Effector memory CD4-positive, alpha-beta T cell (primary cell): ENCODE measurements around the gene C11orf98.
"Not testable (repeated sequence)": the region's sequence is repeated elsewhere in the genome, so short reads cannot be mapped to it uniquely, and the experiment has no call there.

Experiments used
- DNase-seq, 3 donors: peaks; one replicate each; pipeline ENCODE4 v3.0.0-alpha.2; 2020
- H3K27ac ChIP-seq: 2 replicates; pipeline ENCODE4 v1.7.0; 2013; ENCODE audit warnings: mild to moderate bottlenecking, low read length, moderate library complexity; ENCODE audit not compliant: insufficient read depth, poor library complexity, severe bottlenecking
- H3K27me3 ChIP-seq: replicated peaks from 2 replicates; pipeline ENCODE4 v1.7.0; 2013; ENCODE audit warnings: mild to moderate bottlenecking, low read length; ENCODE audit not compliant: insufficient read depth, control insufficient read depth, poor library complexity, severe bottlenecking
- H3K36me3 ChIP-seq: 2 replicates; pipeline ENCODE4 v1.7.0; 2013; ENCODE audit warnings: mild to moderate bottlenecking, low read length, moderate library complexity; ENCODE audit not compliant: control insufficient read depth, insufficient read depth
- H3K4me1 ChIP-seq: 2 replicates; pipeline ENCODE4 v1.7.0; 2013; ENCODE audit warnings: low read length, mild to moderate bottlenecking; ENCODE audit not compliant: control insufficient read depth, insufficient read depth, poor library complexity, severe bottlenecking
- H3K4me3 ChIP-seq: 2 replicates; pipeline ENCODE4 v1.7.0; 2013; ENCODE audit warnings: low read length, low read depth, mild to moderate bottlenecking; ENCODE audit not compliant: insufficient read depth, poor library complexity, severe bottlenecking
- H3K9me3 ChIP-seq: 2 replicates; pipeline ENCODE4 v1.7.0; 2013; ENCODE audit warnings: mild to moderate bottlenecking, low read length, moderate library complexity; ENCODE audit not compliant: control insufficient read depth

Gene C11orf98

GRCh38 chr11:62652161-62653006 lies 12.6 kb downstream of the C11orf98 start:
- Histone ChIP-seq H3K4me1 (peaks cover 4% of the 10 kb centered on the region), H3K36me3 (peaks cover 12% of the 10 kb centered on the region), H3K9me3 (no peaks in the 10 kb centered on the region), H3K4me3 (peak overlapping the region; percentile 91), H3K27ac (peak overlapping the region; percentile 93), H3K27me3 (no peaks in the 10 kb centered on the region)
- DNase-seq: peak in 2 of 3 donors; percentile 55 to 60

- not testable (repeated sequence) for H3K9me3 ChIP-seq, H3K4me1 ChIP-seq, DNase-seq, H3K27me3 ChIP-seq, H3K4me3 ChIP-seq, H3K27ac ChIP-seq
- H3K36me3 ChIP-seq: peaks cover 12% of the 10 kb centered on the region
These were observed 14.7 kb downstream of the C11orf98 start for GRCh38 chr11:62650283-62650682.

DNA sequence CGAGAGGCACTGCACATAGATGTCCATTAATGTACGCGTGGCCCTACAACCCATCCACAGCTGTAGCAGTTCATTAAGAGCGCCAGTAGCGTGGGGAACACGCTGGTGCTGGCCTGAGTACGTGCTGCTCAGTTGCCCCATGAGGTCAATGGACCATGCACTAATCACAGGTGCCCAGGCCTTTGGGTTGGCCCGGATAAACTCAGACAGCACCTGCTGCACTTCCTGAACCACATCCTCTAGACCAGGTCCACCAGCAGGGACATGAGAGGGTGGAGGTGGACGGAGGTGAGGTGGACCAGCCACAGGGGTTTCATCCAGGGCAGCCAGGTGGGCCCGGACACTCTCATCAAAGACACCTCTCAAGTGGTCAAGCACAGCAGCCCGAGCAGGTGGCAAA lies 15.5 kb downstream of the C11orf98 start:
- H3K27me3 ChIP-seq: no peaks in the 10 kb centered on the region
- no peak for DNase-seq
- peaks cover 13% of the 10 kb centered on the region for H3K36me3 ChIP-seq
- no peak overlapping the region for H3K4me3 ChIP-seq
- H3K4me1 ChIP-seq: peaks cover 12% of the 10 kb centered on the region
- no peak overlapping the region for H3K27ac ChIP-seq
- no peaks in the 10 kb centered on the region for H3K9me3 ChIP-seq

GRCh38 chr11:62648967-62649364 lies 16.0 kb downstream of the C11orf98 start:
- Histone ChIP-seq H3K27me3 (no peaks in the 10 kb centered on the region), H3K27ac (no peak overlapping the region), H3K36me3 (peaks cover 15% of the 10 kb centered on the region), H3K9me3 (no peaks in the 10 kb centered on the region), H3K4me1 (peaks cover 12% of the 10 kb centered on the region), H3K4me3 (no peak overlapping the region)
- no peak for DNase-seq

GRCh38 chr11:62648185-62648966 lies 16.6 kb downstream of the C11orf98 start:
- Histone ChIP-seq H3K9me3 (no peaks in the 10 kb centered on the region), H3K27me3 (no peaks in the 10 kb centered on the region), H3K4me1 (peaks cover 12% of the 10 kb centered on the region), H3K4me3 (no peak overlapping the region), H3K36me3 (peaks cover 15% of the 10 kb centered on the region), H3K27ac (no peak overlapping the region)
- no peak for DNase-seq

DNA sequence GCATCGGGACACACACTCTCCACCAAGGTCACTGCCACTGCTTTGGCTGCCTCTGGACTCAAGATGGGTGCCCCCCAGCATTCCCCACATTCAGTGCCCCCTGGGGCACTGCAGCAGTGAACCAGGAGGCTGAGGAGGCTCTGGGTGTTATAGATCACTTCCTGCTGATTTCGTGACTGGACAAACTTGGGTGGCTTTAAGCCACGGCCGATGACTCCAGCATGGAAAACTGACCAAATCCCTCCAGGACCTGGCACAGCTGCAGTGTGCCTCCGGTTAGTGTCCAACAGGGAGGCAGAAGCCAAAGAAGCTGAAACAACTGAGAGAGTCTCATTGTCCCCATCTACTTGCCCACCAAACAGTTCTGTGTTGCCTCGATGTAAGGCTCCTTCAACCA lies 17.4 kb downstream of the C11orf98 start:
- Histone ChIP-seq H3K27me3 (no peaks in the 10 kb centered on the region), H3K27ac (no peak overlapping the region), H3K9me3 (no peaks in the 10 kb centered on the region), H3K4me1 (peaks cover 12% of the 10 kb centered on the region), H3K36me3 (peaks cover 19% of the 10 kb centered on the region), H3K4me3 (no peak overlapping the region)
- DNase-seq: no peak

DNA sequence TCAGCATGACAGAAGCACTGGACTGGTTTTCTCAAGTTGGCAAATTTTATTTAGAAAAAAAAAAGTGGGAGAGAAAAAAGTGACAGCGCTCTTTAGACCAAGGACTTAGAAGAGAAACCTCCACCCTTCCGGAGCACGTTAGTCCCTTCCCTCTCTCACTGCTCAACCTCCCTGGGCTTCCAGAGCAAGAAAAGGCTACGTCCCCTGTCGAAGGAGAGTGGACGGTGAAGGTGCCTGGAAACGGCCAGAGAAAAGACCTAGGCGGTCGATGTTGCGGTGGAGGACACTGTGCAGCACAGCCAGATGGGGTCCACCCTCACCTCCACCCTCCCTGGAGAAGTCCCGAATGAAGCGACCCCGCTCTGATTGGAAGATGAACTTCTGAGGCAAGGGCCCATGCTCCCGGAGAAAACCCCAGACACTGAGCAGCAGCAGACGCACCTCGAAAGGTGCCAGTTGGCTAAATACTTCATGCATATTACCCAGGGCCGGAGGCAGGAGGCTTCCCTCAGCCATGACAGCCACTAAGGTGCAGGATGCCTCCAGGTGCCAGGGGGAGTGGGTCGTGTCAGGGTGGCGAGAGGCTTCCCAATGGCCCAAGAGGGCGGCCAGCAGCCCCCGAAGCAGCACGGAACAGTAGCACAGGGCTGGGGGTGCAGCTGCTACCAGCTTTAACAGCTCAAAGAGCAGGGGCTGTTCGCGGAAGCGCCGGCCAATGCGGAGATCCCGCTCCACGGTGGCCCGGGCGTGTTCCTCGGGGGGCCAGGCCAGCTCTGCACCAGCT lies 18.0 kb downstream of the C11orf98 start:
- Histone ChIP-seq H3K27me3 (no peaks in the 10 kb centered on the region), H3K36me3 (peaks cover 22% of the 10 kb centered on the region), H3K9me3 (no peaks in the 10 kb centered on the region), H3K27ac (peak overlapping the region; percentile 6), H3K4me1 (peaks cover 12% of the 10 kb centered on the region), H3K4me3 (no peak overlapping the region)
- DNase-seq: no peak

DNA sequence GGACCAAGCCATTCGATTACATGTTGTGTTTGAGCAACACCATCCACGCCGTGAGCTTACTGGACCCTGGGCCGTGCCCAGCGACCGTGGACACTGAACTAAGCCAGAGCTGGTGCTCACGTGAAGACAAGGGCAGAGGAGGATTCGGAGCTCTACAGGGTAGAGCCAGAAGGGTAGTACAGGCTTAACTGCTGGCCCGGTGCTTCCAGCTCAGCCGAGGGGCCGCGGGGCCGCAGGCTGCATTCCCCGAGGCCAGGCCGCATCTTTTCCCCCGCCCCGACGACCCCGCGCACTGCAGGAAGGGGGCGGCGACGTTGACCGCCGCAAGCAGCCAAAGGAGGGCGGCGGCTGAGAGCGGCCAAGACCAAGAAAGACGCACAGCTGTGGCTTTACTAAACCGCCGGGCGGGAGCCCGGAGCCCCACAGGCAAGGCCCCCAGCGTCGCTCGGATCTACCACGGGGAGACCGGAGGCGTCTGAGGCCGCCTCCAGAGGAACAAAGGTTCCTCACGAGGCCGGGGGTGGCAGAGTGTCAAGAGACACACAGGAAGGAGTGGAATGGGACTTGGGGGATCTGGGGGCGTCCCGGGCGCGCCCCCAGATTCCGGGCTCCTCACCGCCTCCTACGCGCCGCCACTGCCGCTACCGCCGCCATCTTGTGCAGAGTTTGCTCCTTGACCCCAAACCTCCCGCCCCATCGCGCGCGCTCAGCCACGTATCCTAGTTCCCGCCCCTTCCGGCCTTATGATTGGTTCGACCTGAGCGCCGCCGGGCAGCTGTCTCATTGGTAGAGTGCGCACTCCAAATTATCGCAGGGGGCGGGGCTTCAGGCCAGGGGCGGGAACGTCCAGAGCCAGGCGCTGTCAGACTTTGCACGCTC lies 18.8 kb downstream of the C11orf98 start, which contains the start of gene GANAB:
Gene GANAB (minus strand): TSS at position 668 of the 879 bp plus-strand sequence. CDS start 14 bp downstream, at position 654.
- Histone ChIP-seq H3K27me3 (no peaks in the 10 kb centered on the region), H3K9me3 (no peaks in the 10 kb centered on the region), H3K4me3 (peak within 1 kb of the TSS; percentile 74), H3K36me3 (peaks cover 22% of the 10 kb centered on the region), H3K4me1 (peaks cover 7% of the 10 kb centered on the region), H3K27ac (peak within 1 kb of the TSS; percentile 93)
- DNase-seq: peak; percentile 96 to 98 (median 97)

DNA sequence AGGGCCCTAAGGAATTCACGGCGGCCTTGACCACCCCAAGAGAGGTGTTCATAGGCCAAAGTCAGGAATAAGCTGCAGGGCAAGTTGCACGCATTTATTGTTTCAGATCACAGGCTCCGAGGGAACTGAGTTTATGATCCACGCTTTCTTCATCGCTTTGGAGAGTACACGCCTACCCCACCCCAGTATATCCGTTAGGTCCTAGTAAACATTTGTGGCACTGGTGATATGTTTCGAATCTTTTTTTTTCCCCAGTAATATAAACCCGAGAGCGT lies 19.4 kb downstream of the C11orf98 start:
- H3K27ac ChIP-seq: peak overlapping the region; percentile 93
- no peaks in the 10 kb centered on the region for H3K27me3 ChIP-seq
- H3K4me3 ChIP-seq: peak overlapping the region; percentile 74
- H3K9me3 ChIP-seq: no peaks in the 10 kb centered on the region
- H3K4me1 ChIP-seq: peaks cover 7% of the 10 kb centered on the region
- peaks cover 22% of the 10 kb centered on the region for H3K36me3 ChIP-seq
- no peak for DNase-seq
